OCI-LY7 (cell line): ENCODE measurements around the gene CD46. TPM values are rescaled to one million over a fixed set of nuclear protein-coding genes. Genes with fewer than 3 reads are reported as not detected.

Source experiments
- BruUV-seq: library from RNA; stranded (reverse); fragments of 400-500 nt; replicated peaks from 2 replicates; lab custom pipeline; 2021; lab: Mats Ljungman, UMichigan
- CTCF ChIA-PET: fragments of 300-600 bp; sonication (Branson Sonifier 250); formaldehyde crosslinking; loops from one replicate; lab custom pipeline; 2022; ENCODE audit warnings: antibody characterized with exemption; ENCODE audit not compliant: unreplicated experiment; lab: Charles Lee
- POLR2A ChIA-PET: fragments of 300-600 bp; sonication (Branson Sonifier 250); formaldehyde crosslinking; loops from one replicate; lab custom pipeline; 2022; ENCODE audit warnings: antibody characterized with exemption; lab: Charles Lee
- DNase-seq: peaks from one replicate; pipeline ENCODE4 v3.0.0-alpha.2; 2015; ENCODE audit warnings: low spot score
- H2AFZ ChIP-seq: fragments of 200-600 bp; sonication (generic), shearing (Covaris generic); 2 replicates; pipeline ENCODE4 v1.6.1; 2014; ENCODE audit warnings: mild to moderate bottlenecking, antibody characterized with exemption, low read length, moderate library complexity
- H3K27ac ChIP-seq: fragments of 200-600 bp; sonication (generic); 2 replicates; pipeline ENCODE4 v1.5.1; 2014; ENCODE audit warnings: mixed run types, low read depth, mild to moderate bottlenecking, moderate library complexity, low read length, inconsistent platforms; ENCODE audit not compliant: poor library complexity, severe bottlenecking
- H3K36me3 ChIP-seq: fragments of 200-600 bp; sonication (generic); 2 replicates; pipeline ENCODE4 v1.6.1; 2014; ENCODE audit warnings: mild to moderate bottlenecking, antibody characterized with exemption, low read length, moderate library complexity, mixed read lengths; ENCODE audit not compliant: insufficient read depth
- H3K4me1 ChIP-seq: fragments of 200-600 bp; sonication (generic); 2 replicates; pipeline ENCODE4 v1.5.1; 2014; ENCODE audit warnings: mild to moderate bottlenecking, low read length; ENCODE audit not compliant: insufficient read depth, poor library complexity, severe bottlenecking
- H3K4me2 ChIP-seq: fragments of 200-600 bp; sonication (generic); 2 replicates; pipeline ENCODE4 v1.6.1; 2014; ENCODE audit warnings: mild to moderate bottlenecking, low read length
- H3K4me3 ChIP-seq: fragments of 200-600 bp; sonication (generic); 2 replicates; pipeline ENCODE4 v1.5.1; 2014; ENCODE audit warnings: mild to moderate bottlenecking, low read depth, low read length; ENCODE audit not compliant: poor library complexity, severe bottlenecking
- H3K79me2 ChIP-seq: fragments of 200-600 bp; sonication (generic); 2 replicates; pipeline ENCODE4 v1.6.1; 2016; ENCODE audit warnings: low read depth, mild to moderate bottlenecking, low read length, moderate library complexity, mixed read lengths; ENCODE audit not compliant: insufficient read depth
- H3K9me2 ChIP-seq: fragments of 200-600 bp; sonication (generic); 2 replicates; pipeline ENCODE4 v1.6.1; 2016; ENCODE audit warnings: mild to moderate bottlenecking, low read length, mixed read lengths; ENCODE audit not compliant: insufficient read depth
- H3K9me3 ChIP-seq: fragments of 200-600 bp; sonication (generic); 2 replicates; pipeline ENCODE4 v1.6.1; 2014; ENCODE audit warnings: mild to moderate bottlenecking, mixed run types, low read length, mixed read lengths
- H4K20me1 ChIP-seq: fragments of 200-600 bp; sonication (generic); 2 replicates; pipeline ENCODE4 v1.6.1; 2014; ENCODE audit warnings: mild to moderate bottlenecking, antibody characterized with exemption, low read length, moderate library complexity, mixed read lengths; ENCODE audit not compliant: insufficient read depth
- CTCF ChIP-seq: fragments of 200-600 bp; sonication (generic); conservative IDR thresholded peaks from 2 replicates; pipeline ENCODE4 v1.5.1; 2014; ENCODE audit warnings: mild to moderate bottlenecking, antibody characterized with exemption, low read length, moderate library complexity, mixed read lengths
- EZH2phosphoT487 ChIP-seq: fragments of 200-600 bp; sonication (generic); IDR thresholded peaks from 2 replicates; pipeline ENCODE4 v1.6.1; 2018; ENCODE audit warnings: low read depth, borderline replicate concordance, mild to moderate bottlenecking, mixed run types, antibody characterized with exemption, low read length, moderate library complexity, mixed read lengths
- intact Hi-C: fragments of 100-400 bp; cut with micrococcal nuclease; formaldehyde crosslinking; loops from one replicate; pipeline ENCODE4 v1.10.0; 2022; ENCODE audit not compliant: unreplicated experiment
- total RNA-seq, 2 experiments: library from RNA; depleted of rRNA in 1 of 2; stranded (reverse); fragments of >200 nt in 1 of 2; shearing (Covaris generic) in 1 of 2; gene quantifications; 2 replicates each; pipeline ENCODE4 v1.2.3, GENCODE V29; 2014 to 2022

The CD46 gene
- total RNA-seq, 2 experiments from 2014 or later: 83.2 to 83.8 TPM

DNA sequence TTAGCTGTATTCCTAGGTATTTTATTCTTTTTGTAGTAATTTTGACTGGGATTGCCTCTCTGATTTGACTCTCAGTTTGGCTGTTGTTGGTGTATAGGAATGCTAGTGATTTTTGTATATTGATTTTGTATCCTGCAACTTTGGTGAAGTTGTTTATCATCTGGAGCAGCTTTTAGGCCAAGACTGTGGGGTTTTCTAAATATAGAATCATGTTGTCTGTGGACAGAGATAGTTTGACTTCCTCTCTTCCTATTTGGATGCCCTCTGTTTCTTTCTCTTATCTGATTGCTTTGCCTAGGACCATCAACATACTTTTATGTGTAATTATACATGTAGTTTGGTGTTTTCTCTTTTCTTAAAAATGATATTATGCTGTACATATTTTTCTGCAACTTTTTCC lies 27.2 kb downstream of the CD46 start:
- CTCF ChIA-PET: no interaction called here
- H3K79me2 ChIP-seq: peaks cover 59% of the 10 kb centered on the region; the same call in 1 of the 2 replicates
- H3K27ac ChIP-seq: no peak overlapping the region
- intact Hi-C loops: no loop called here
- peaks cover 21% of the 10 kb centered on the region for H3K9me3 ChIP-seq
- H3K9me2 ChIP-seq: no peaks in the 10 kb centered on the region
- no peak overlapping the region for H3K4me3 ChIP-seq
- no peak overlapping the region for H2AFZ ChIP-seq
- peaks cover 98% of the 10 kb centered on the region for H3K36me3 ChIP-seq
- POLR2A ChIA-PET: no interaction called here
- no peaks in the 10 kb centered on the region for H3K4me1 ChIP-seq
- no peaks in the 10 kb centered on the region; the same call in 1 of the 2 replicates for H4K20me1 ChIP-seq
- TF ChIP-seq EZH2phosphoT487 (no peak), CTCF (no peak)
- no peak overlapping the region for H3K4me2 ChIP-seq
- no peak for DNase-seq
- no TSS peak for BruUV-seq

DNA sequence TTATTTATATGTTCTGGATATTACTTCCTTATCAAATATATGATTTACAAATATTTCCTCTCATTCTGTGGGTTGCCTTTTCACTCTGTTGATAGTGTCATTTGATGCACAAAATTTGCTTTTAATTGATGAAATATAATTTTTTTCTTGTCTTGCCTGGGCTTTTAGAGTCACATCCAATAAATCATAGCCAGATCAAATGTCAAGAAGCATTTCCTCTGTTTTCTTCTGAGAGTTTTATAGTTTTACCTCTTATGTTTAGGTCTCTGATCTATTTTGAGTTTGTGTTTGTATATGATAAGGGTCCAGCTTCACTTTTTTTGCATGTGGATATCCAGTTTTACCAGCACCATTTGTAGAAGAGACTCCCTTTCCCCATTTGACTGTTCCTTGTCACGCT lies 29.5 kb downstream of the CD46 start:
- ChIA-PET CTCF (no interaction called here), POLR2A (no interaction called here)
- peaks cover 27% of the 10 kb centered on the region for H3K9me3 ChIP-seq
- no peak overlapping the region for H3K27ac ChIP-seq
- H3K4me1 ChIP-seq: no peaks in the 10 kb centered on the region
- H3K4me3 ChIP-seq: no peak overlapping the region
- H3K36me3 ChIP-seq: peaks cover 99% of the 10 kb centered on the region
- no TSS peak for BruUV-seq
- no peaks in the 10 kb centered on the region; the same call in 1 of the 2 replicates for H4K20me1 ChIP-seq
- H2AFZ ChIP-seq: no peak overlapping the region
- peaks cover 59% of the 10 kb centered on the region; the same call in 1 of the 2 replicates for H3K79me2 ChIP-seq
- no peak for DNase-seq
- TF ChIP-seq EZH2phosphoT487 (no peak), CTCF (no peak)
- no peak overlapping the region for H3K4me2 ChIP-seq
- no peaks in the 10 kb centered on the region for H3K9me2 ChIP-seq
- intact Hi-C loops: no loop called here

GRCh38 chr1:207787776-207788175 lies 35.9 kb downstream of the CD46 start:
- no peaks in the 10 kb centered on the region for H4K20me1 ChIP-seq

More at GRCh38 chr1:207787776-207788175, 35.9 kb downstream of the CD46 start:
- no peak overlapping the region for H2AFZ ChIP-seq
- intact Hi-C loops: no loop called here
- peaks cover 14% of the 10 kb centered on the region for H3K9me3 ChIP-seq
- H3K9me2 ChIP-seq: no peaks in the 10 kb centered on the region
- no peak for TF ChIP-seq CTCF
- no peak for TF ChIP-seq EZH2phosphoT487
- BruUV-seq: no TSS peak
- no peak overlapping the region for H3K4me3 ChIP-seq
- DNase-seq: no peak
- H3K27ac ChIP-seq: no peak overlapping the region
- no peak overlapping the region for H3K4me2 ChIP-seq
- ChIA-PET CTCF (no interaction called here), POLR2A (interaction anchor here (0.6 to 0.7 kb wide), 2 partner anchors 15 to 267 kb away, joined by 4 to 6 read pairs; no protein-coding TSS in a partner anchor)
- no peaks in the 10 kb centered on the region for H3K79me2 ChIP-seq
- H3K36me3 ChIP-seq: peaks cover 97% of the 10 kb centered on the region
- no peaks in the 10 kb centered on the region for H3K4me1 ChIP-seq
